GM23248 (cell line): ENCODE data around the gene CNST.

Experiments used
- EZH2 ChIP-seq: fragments of 200-600 bp; sonication (generic); IDR thresholded peaks from 2 replicates; pipeline ENCODE4 v1.6.1; 2018; ENCODE audit warnings: antibody characterized with exemption, mild to moderate bottlenecking; ENCODE audit not compliant: insufficient read depth, poor library complexity, severe bottlenecking
- EZH2phosphoT487 ChIP-seq: fragments of 200-600 bp; sonication (generic); IDR thresholded peaks from 2 replicates; pipeline ENCODE4 v1.6.1; 2018; ENCODE audit warnings: antibody characterized with exemption, moderate library complexity, mild to moderate bottlenecking, low read depth; ENCODE audit not compliant: insufficient read depth

- TF ChIP-seq EZH2 (no peak), EZH2phosphoT487 (no peak)
Observed at GRCh38 chr1:246554201-246554600, 12.1 kb upstream of the CNST start.
